Stimulated activated CD8-positive, alpha-beta memory T cell treated with anti-CD3 and anti-CD28 coated beads, Interleukin-15, amount 100 ng/mL, for 48 hours (primary cell): ENCODE measurements around the gene CRISPLD2.
A peak's percentile ranks its signal among the peaks of the same experiment; 100 is the strongest.

Source experiments
- DNase-seq, 2 donors: peaks; one replicate each; pipeline ENCODE4 v3.0.0-alpha.2; 2020; ENCODE audit warnings: low read depth in 2 of 2

Gene CRISPLD2

GRCh38 chr16:84800158-84800978 lies 19.4 kb upstream of the CRISPLD2 start:
- DNase-seq = no peak

- DNase-seq = no peak
These were observed 16.6 kb upstream of the CRISPLD2 start for GRCh38 chr16:84803146-84803545.

GRCh38 chr16:84804326-84804725 lies 15.5 kb upstream of the CRISPLD2 start:
- no peak for DNase-seq

GRCh38 chr16:84806256-84806889 lies 13.4 kb upstream of the CRISPLD2 start:
- no peak for DNase-seq

GRCh38 chr16:84806890-84807258 lies 12.9 kb upstream of the CRISPLD2 start:
- no peak for DNase-seq

GRCh38 chr16:84807776-84808175 lies 12.0 kb upstream of the CRISPLD2 start:
- no peak for DNase-seq

GRCh38 chr16:84808826-84809225 lies 11.0 kb upstream of the CRISPLD2 start:
- no peak for DNase-seq

GRCh38 chr16:84810518-84811273 lies 9.1 kb upstream of the CRISPLD2 start:
- DNase-seq = peak in 1 of 2 donors; percentile 4

GRCh38 chr16:84811529-84811928 lies 8.3 kb upstream of the CRISPLD2 start:
- no peak for DNase-seq

GRCh38 chr16:84813141-84813934 lies 6.4 kb upstream of the CRISPLD2 start:
- DNase-seq = no peak

- no peak for DNase-seq
These were observed 4.3 kb upstream of the CRISPLD2 start for GRCh38 chr16:84815462-84815861.

GRCh38 chr16:84816023-84816422 lies 3.8 kb upstream of the CRISPLD2 start:
- DNase-seq = no peak

GRCh38 chr16:84816485-84816884 lies 3.3 kb upstream of the CRISPLD2 start:
- DNase-seq = no peak

- no peak for DNase-seq
These were observed 2.6 kb upstream of the CRISPLD2 start for GRCh38 chr16:84817206-84817605.

- DNase-seq = no peak
These were observed 2.2 kb upstream of the CRISPLD2 start for GRCh38 chr16:84817613-84818012.

- DNase-seq = no peak
These were observed 1.7 kb upstream of the CRISPLD2 start for GRCh38 chr16:84818133-84818532.

GRCh38 chr16:84818989-84819643 lies 669 bp upstream of the CRISPLD2 start:
- no peak for DNase-seq

GRCh38 chr16:84820305-84820684 lies 510 bp downstream of the CRISPLD2 start:
- DNase-seq = no peak

- no peak for DNase-seq
These were observed 986 bp downstream of the CRISPLD2 start for GRCh38 chr16:84820771-84821170.

GRCh38 chr16:84821179-84821578 lies 1.4 kb downstream of the CRISPLD2 start:
- DNase-seq = no peak
